Measurements from ENCODE around the gene GANC. TPM values are rescaled to one million over a fixed set of nuclear protein-coding genes. Genes with fewer than 3 reads are reported as not detected.

Gene GANC
- total RNA-seq, 2 experiments from 2014 or later = 27.9 to 31.7 TPM

GRCh38 chr15:42404461-42405235 lies 131.6 kb downstream of the GANC start:
- no peak for DNase-seq (ENCODE audit: low spot score)
- Histone ChIP-seq H3K9me2 (ENCODE audit: insufficient read depth, low read length) (no peaks in the 10 kb centered on the region), H3K9me3 (ENCODE audit: low read length) (no peaks in the 10 kb centered on the region), H3K36me3 (ENCODE audit: insufficient read depth, low read length) (no peaks in the 10 kb centered on the region), H2AFZ (ENCODE audit: low read length) (no peak overlapping the region), H3K27ac (ENCODE audit: low read depth, low read length, poor library complexity, severe bottlenecking) (no peak overlapping the region), H3K79me2 (ENCODE audit: insufficient read depth, low read depth, low read length) (no peaks in the 10 kb centered on the region), H3K4me3 (ENCODE audit: low read depth, low read length, poor library complexity, severe bottlenecking) (no peak overlapping the region), H4K20me1 (ENCODE audit: insufficient read depth, low read length) (no peaks in the 10 kb centered on the region), H3K4me1 (ENCODE audit: insufficient read depth, low read length, poor library complexity, severe bottlenecking) (peaks cover 6% of the 10 kb centered on the region), H3K4me2 (ENCODE audit: low read length) (no peak overlapping the region)
- BruUV-seq (replicated peaks) = no TSS peak
- no peak for TF ChIP-seq EZH2phosphoT487 (IDR thresholded peaks at IDR 0.05; ENCODE audit: borderline replicate concordance, low read depth, low read length)
- TF ChIP-seq, protein P1, sequence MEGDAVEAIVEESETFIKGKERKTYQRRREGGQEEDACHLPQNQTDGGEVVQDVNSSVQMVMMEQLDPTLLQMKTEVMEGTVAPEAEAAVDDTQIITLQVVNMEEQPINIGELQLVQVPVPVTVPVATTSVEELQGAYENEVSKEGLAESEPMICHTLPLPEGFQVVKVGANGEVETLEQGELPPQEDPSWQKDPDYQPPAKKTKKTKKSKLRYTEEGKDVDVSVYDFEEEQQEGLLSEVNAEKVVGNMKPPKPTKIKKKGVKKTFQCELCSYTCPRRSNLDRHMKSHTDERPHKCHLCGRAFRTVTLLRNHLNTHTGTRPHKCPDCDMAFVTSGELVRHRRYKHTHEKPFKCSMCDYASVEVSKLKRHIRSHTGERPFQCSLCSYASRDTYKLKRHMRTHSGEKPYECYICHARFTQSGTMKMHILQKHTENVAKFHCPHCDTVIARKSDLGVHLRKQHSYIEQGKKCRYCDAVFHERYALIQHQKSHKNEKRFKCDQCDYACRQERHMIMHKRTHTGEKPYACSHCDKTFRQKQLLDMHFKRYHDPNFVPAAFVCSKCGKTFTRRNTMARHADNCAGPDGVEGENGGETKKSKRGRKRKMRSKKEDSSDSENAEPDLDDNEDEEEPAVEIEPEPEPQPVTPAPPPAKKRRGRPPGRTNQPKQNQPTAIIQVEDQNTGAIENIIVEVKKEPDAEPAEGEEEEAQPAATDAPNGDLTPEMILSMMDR (conservative IDR thresholded peaks at IDR 0.05; ENCODE audit: low read length) = no peak
- CTCF ChIA-PET (ENCODE audit: unreplicated experiment) = interaction anchor here (0.6 kb wide), 1 partner anchor 49 kb away, joined by 4 read pairs; no protein-coding TSS in a partner anchor
- POLR2A ChIA-PET = no interaction called here
- intact Hi-C loops (cut with micrococcal nuclease; ENCODE audit: unreplicated experiment) = no loop called here

DNA sequence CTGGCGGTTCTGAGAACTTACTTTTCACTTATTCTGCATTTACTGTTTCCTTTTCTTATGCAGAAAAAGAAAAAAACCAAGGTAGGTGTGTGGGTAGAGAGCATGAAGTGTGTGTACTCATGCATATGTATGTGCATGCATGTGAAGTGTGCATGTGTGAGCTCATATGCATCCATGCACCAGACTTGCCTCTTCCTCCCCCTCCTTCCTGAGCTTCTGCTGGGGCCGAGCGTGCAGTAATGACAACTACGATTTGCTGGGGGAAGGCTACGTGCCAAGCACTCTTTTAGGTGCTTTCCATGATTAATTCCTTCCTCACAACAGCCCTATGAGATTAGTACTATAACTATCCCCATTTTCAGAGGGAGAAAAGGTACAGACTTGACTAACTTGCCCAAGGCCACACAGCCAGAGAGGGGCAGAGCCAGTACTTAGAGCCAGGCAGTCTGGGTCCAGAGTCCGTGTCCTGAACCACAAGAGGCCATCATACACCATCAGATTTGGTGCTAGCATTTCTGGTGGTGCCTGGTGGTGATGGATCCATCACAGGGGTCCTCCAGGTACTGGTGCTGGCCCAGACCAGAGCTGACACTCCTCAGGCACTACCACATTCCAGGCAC lies 133.0 kb downstream of the GANC start:
- H3K27ac ChIP-seq (ENCODE audit: low read depth, low read length, poor library complexity, severe bottlenecking) = no peak overlapping the region
- H2AFZ ChIP-seq (ENCODE audit: low read length) = no peak overlapping the region
- H3K79me2 ChIP-seq (ENCODE audit: insufficient read depth, low read depth, low read length) = no peaks in the 10 kb centered on the region
- H3K36me3 ChIP-seq (ENCODE audit: insufficient read depth, low read length) = no peaks in the 10 kb centered on the region
- no TSS peak for BruUV-seq (replicated peaks)
- no peaks in the 10 kb centered on the region for H4K20me1 ChIP-seq (ENCODE audit: insufficient read depth, low read length)
- POLR2A ChIA-PET = no interaction called here
- no peak for DNase-seq (ENCODE audit: low spot score)
- H3K4me1 ChIP-seq (ENCODE audit: insufficient read depth, low read length, poor library complexity, severe bottlenecking) = peaks cover 6% of the 10 kb centered on the region
- no peaks in the 10 kb centered on the region for H3K9me2 ChIP-seq (ENCODE audit: insufficient read depth, low read length)
- H3K4me2 ChIP-seq (ENCODE audit: low read length) = no peak overlapping the region
- intact Hi-C loops (cut with micrococcal nuclease; ENCODE audit: unreplicated experiment) = no loop called here
- TF ChIP-seq, protein P1 (conservative IDR thresholded peaks at IDR 0.05; ENCODE audit: low read length) = no peak
- no peak for TF ChIP-seq EZH2phosphoT487 (IDR thresholded peaks at IDR 0.05; ENCODE audit: borderline replicate concordance, low read depth, low read length)
- no peak overlapping the region for H3K4me3 ChIP-seq (ENCODE audit: low read depth, low read length, poor library complexity, severe bottlenecking)
- no peaks in the 10 kb centered on the region for H3K9me3 ChIP-seq (ENCODE audit: low read length)
- CTCF ChIA-PET (ENCODE audit: unreplicated experiment) = no interaction called here

Other genes starting within 250 kb of the GANC start
- gene PLA2G4D, start 178.6 kb upstream of the GANC start, total RNA-seq (2014; rRNA removed; shearing (Covaris generic)) = not detected in 2 replicates
- not detected in 2 replicates for gene PLA2G4D, start 178.6 kb upstream of the GANC start, total RNA-seq (2022)
- gene PLA2G4F, start 116.6 kb upstream of the GANC start, total RNA-seq (2014; rRNA removed; shearing (Covaris generic)) = not detected in 2 replicates
- not detected in 2 replicates for gene PLA2G4F, start 116.6 kb upstream of the GANC start, total RNA-seq (2022)
- gene VPS39, start 64.9 kb upstream of the GANC start, total RNA-seq (2014; rRNA removed; shearing (Covaris generic)) = 25.1 and 27.5 TPM in 2 replicates
- 56.1 and 60.5 TPM in 2 replicates for gene VPS39, start 64.9 kb upstream of the GANC start, total RNA-seq (2022)
- gene TMEM87A, start 232 bp downstream of the GANC start, total RNA-seq (2014; rRNA removed; shearing (Covaris generic)) = 21.4 and 23.2 TPM in 2 replicates
- 23.6 and 24.5 TPM in 2 replicates for gene TMEM87A, start 232 bp downstream of the GANC start, total RNA-seq (2022)
- gene CAPN3, start 86.3 kb downstream of the GANC start, total RNA-seq (2014; rRNA removed; shearing (Covaris generic)) = 0.98 and 1.6 TPM in 2 replicates
- gene CAPN3, start 86.3 kb downstream of the GANC start, total RNA-seq (2022) = 1.5 and 2.6 TPM in 2 replicates
- gene ZNF106, start 217.9 kb downstream of the GANC start, total RNA-seq (2014; rRNA removed; shearing (Covaris generic)) = 30.5 and 30.8 TPM in 2 replicates
- gene ZNF106, start 217.9 kb downstream of the GANC start, total RNA-seq (2022) = 66.4 and 82.6 TPM in 2 replicates
- gene SNAP23, start 222.4 kb downstream of the GANC start, total RNA-seq (2014; rRNA removed; shearing (Covaris generic)) = 19.9 and 49.1 TPM in 2 replicates
- gene SNAP23, start 222.4 kb downstream of the GANC start, total RNA-seq (2022) = 48.3 and 54.1 TPM in 2 replicates